T-helper 2 cell treated with Interferon-gamma antibody and Interleukin-4, amounts not matched to agents 5 μg/mL and 100 μg/mL, for 36 hours (primary cell): ENCODE results near the gene PDGFA.

ENCODE experiments used
- DNase-seq: peaks from one replicate; pipeline ENCODE4 v3.0.0; 2021; ENCODE audit warnings: low spot score
- H3K27ac Mint-ChIP-seq: one replicate; pipeline ENCODE4 v1.8.0; 2021; ENCODE audit warnings: mild to moderate bottlenecking, mixed read lengths
- H3K27me3 Mint-ChIP-seq: one replicate; pipeline ENCODE4 v1.8.0; 2021; ENCODE audit warnings: low read depth, mixed read lengths
- H3K36me3 Mint-ChIP-seq: one replicate; pipeline ENCODE4 v1.8.0; 2021; ENCODE audit warnings: low read depth, mixed read lengths
- H3K4me1 Mint-ChIP-seq: one replicate; pipeline ENCODE4 v1.8.0; 2021; ENCODE audit warnings: low read depth, mixed read lengths
- H3K4me3 Mint-ChIP-seq: one replicate; pipeline ENCODE4 v1.8.0; 2022; ENCODE audit warnings: mild to moderate bottlenecking, moderate library complexity, mixed read lengths
- H3K9me3 Mint-ChIP-seq: one replicate; pipeline ENCODE4 v1.8.0; 2021; ENCODE audit warnings: mixed read lengths

PDGFA gene

GRCh38 chr7:534075-534474 lies 14.4 kb upstream of the PDGFA start:
- H3K9me3 Mint-ChIP-seq, result no peaks in the 10 kb centered on the region
- no peak overlapping the region for H3K27ac Mint-ChIP-seq
- no peak overlapping the region for H3K4me3 Mint-ChIP-seq
- no peaks in the 10 kb centered on the region for H3K27me3 Mint-ChIP-seq
- DNase-seq, result no peak
- no peaks in the 10 kb centered on the region for H3K36me3 Mint-ChIP-seq
- H3K4me1 Mint-ChIP-seq, result no peaks in the 10 kb centered on the region

DNA sequence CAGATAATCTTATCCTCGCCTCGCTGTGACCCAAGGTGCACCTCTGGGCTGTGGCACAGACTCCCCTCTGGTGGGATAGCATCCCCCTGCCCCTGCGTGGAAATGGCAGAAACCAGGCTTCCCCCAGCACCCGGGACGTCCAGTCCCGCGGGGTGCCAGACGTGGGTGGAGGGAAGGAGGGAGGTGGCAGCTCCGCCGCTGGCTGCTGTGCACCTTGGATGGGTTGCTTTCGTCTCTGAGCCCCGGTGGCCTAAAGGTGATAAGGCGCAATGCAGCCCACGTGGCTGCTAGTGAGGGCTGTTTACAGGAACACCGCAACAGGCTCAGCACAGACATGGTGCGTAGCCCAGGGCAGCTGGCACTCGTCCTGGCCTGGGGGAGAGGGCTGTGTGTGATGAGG lies 13.6 kb upstream of the PDGFA start:
- Mint-ChIP-seq H3K9me3 (no peaks in the 10 kb centered on the region), H3K4me3 (no peak overlapping the region)
- no peak for DNase-seq

DNA sequence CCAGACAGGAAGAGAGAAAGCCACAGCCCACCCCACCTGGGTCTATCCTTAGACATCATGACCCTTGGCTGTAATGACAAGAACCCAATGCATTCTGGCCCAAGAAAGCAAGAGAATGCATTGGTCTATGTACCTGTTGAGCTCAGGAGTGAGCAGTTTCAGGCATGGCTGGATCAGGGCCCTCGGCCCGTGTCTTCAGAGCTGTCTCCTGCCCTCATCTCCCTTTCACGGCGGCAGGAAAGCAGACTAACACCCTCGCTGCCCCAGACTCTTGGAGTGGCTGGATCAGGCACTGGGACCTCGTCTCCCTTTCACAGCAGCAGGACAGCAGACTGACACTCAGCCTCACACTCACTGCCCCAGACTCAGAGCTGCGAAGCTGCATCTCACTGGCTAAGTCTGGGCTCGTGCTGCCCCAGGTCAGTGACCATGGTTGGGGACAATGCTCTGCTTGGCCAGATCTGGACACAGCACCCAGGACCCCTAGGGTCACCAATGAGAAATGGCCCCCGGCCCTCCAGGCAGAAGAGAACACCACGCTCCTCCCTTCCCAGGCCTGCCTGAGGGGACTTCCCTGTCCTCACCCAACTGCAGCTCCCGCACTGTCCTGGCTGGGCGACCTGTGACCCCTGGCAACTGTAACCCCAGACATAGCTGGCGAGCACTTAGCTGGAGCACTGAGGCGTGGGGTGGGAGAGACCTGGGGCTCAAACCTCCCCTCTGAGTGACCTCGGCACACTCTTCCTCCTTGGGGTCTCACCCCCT lies 12.9 kb upstream of the PDGFA start:
- Mint-ChIP-seq H3K27ac (no peak overlapping the region), H3K4me1 (no peaks in the 10 kb centered on the region), H3K4me3 (no peak overlapping the region), H3K27me3 (no peaks in the 10 kb centered on the region), H3K36me3 (no peaks in the 10 kb centered on the region), H3K9me3 (no peaks in the 10 kb centered on the region)
- no peak for DNase-seq

More for the DNA sequence above, 13.6 kb upstream of the PDGFA start:
- Mint-ChIP-seq H3K36me3 (no peaks in the 10 kb centered on the region), H3K4me1 (no peaks in the 10 kb centered on the region), H3K27me3 (no peaks in the 10 kb centered on the region), H3K27ac (no peak overlapping the region)

GRCh38 chr7:531777-532176 lies 12.1 kb upstream of the PDGFA start:
- Mint-ChIP-seq H3K27ac (no peak overlapping the region), H3K27me3 (no peaks in the 10 kb centered on the region), H3K36me3 (no peaks in the 10 kb centered on the region), H3K4me3 (no peak overlapping the region), H3K9me3 (no peaks in the 10 kb centered on the region), H3K4me1 (no peaks in the 10 kb centered on the region)
- no peak for DNase-seq

- no peak overlapping the region for H3K27ac Mint-ChIP-seq
- no peaks in the 10 kb centered on the region for H3K4me1 Mint-ChIP-seq
- no peaks in the 10 kb centered on the region for H3K9me3 Mint-ChIP-seq
- DNase-seq, result no peak
- no peak overlapping the region for H3K4me3 Mint-ChIP-seq
- peaks cover 17% of the 10 kb centered on the region for H3K27me3 Mint-ChIP-seq
- H3K36me3 Mint-ChIP-seq, result no peaks in the 10 kb centered on the region
Observed at GRCh38 chr7:528451-528850, 8.8 kb upstream of the PDGFA start.

GRCh38 chr7:527723-528122 lies 8.1 kb upstream of the PDGFA start:
- H3K4me3 Mint-ChIP-seq, result no peak overlapping the region
- no peaks in the 10 kb centered on the region for H3K36me3 Mint-ChIP-seq
- no peak overlapping the region for H3K27ac Mint-ChIP-seq
- no peaks in the 10 kb centered on the region for H3K4me1 Mint-ChIP-seq
- H3K27me3 Mint-ChIP-seq, result peaks cover 21% of the 10 kb centered on the region
- no peaks in the 10 kb centered on the region for H3K9me3 Mint-ChIP-seq
- DNase-seq, result no peak

DNA sequence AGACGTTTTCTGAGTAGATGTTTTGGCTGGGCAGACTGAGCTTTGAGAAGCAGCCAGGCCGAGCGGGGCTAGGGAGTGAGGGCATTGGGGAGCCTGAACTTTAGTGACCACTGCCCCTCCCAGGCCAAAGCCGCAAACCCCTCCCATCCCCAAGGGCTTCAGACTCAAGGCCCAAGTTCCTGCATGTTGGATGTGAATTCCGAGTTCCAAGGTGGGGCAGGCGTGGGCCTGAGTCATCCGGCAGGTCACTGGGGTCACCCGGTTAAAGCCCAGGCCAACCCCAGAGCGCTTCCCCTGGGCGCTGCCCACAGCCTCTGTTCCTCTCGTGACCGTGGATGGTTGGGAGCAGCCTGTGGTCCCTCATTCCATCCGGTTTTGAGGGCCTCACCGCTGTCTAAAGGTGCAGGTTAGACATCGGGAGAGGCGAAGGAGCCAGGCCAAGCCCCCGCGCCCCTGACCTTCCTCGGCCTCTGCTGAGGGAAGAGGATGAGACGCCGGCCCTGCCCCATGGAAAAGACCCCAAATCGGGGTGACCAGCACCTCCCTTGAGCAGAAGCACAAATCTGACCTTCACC lies 6.9 kb upstream of the PDGFA start:
- H3K4me3 Mint-ChIP-seq, result no peak overlapping the region
- peaks cover 24% of the 10 kb centered on the region for H3K27me3 Mint-ChIP-seq
- H3K36me3 Mint-ChIP-seq, result no peaks in the 10 kb centered on the region
- H3K4me1 Mint-ChIP-seq, result no peaks in the 10 kb centered on the region
- no peak for DNase-seq
- H3K27ac Mint-ChIP-seq, result no peak overlapping the region
- no peaks in the 10 kb centered on the region for H3K9me3 Mint-ChIP-seq

DNA sequence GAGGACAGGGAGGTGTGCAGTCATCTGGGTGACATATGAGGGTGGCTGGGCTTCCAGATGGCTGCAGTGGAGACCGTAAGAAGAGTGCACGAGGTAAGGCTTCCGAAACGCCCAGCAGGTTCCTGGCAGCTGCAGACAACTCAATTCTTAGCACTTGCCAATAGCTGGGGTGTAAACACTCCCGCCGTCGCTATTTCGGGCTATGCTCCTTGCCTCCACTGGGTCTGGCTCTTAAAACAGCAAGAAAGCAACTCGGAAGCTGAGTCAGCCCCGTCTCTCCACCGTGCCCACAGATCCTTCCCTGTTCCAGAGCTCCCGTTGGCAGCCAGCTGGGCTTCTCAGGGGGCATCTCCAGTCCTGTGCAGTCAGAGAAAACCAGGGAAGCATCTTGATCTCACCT lies 6.1 kb upstream of the PDGFA start:
- H3K27ac Mint-ChIP-seq, result no peak overlapping the region
- H3K27me3 Mint-ChIP-seq, result peaks cover 32% of the 10 kb centered on the region

DNA sequence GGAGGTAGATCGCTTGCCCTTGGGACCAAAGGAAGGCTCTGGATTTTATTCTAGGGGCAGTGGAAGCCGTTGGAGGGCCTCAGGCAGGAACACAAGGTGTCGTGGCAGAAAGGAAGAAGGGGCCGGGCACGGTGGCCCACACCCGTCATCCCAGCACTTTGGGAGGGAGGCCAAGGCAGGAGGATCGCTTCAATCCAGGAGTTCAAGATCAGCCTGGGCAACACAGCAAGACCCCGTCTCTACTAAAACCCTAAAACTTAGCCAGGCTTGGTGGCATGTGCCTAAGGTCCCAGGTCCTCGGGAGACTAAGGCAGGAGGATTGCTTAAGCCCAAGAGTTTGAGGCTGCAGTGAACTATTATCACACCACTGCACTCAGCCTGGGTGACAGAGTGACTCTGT lies 5.2 kb upstream of the PDGFA start:
- H3K36me3 Mint-ChIP-seq, result no peaks in the 10 kb centered on the region
- DNase-seq, result no peak
- H3K27ac Mint-ChIP-seq, result no peak overlapping the region
- H3K4me1 Mint-ChIP-seq, result no peaks in the 10 kb centered on the region
- no peak overlapping the region for H3K4me3 Mint-ChIP-seq
- no peaks in the 10 kb centered on the region for H3K9me3 Mint-ChIP-seq
- peaks cover 33% of the 10 kb centered on the region for H3K27me3 Mint-ChIP-seq

More for the DNA sequence above, 6.1 kb upstream of the PDGFA start:
- Mint-ChIP-seq H3K36me3 (no peaks in the 10 kb centered on the region), H3K9me3 (no peaks in the 10 kb centered on the region), H3K4me3 (no peak overlapping the region), H3K4me1 (no peaks in the 10 kb centered on the region)
- no peak for DNase-seq

- H3K36me3 Mint-ChIP-seq, result no peaks in the 10 kb centered on the region
- H3K27me3 Mint-ChIP-seq, result peaks cover 33% of the 10 kb centered on the region
- no peak overlapping the region for H3K27ac Mint-ChIP-seq
- no peaks in the 10 kb centered on the region for H3K9me3 Mint-ChIP-seq
- no peak for DNase-seq
- no peak overlapping the region for H3K4me3 Mint-ChIP-seq
- H3K4me1 Mint-ChIP-seq, result no peaks in the 10 kb centered on the region
Observed at GRCh38 chr7:523347-524336, 4.0 kb upstream of the PDGFA start.

DNA sequence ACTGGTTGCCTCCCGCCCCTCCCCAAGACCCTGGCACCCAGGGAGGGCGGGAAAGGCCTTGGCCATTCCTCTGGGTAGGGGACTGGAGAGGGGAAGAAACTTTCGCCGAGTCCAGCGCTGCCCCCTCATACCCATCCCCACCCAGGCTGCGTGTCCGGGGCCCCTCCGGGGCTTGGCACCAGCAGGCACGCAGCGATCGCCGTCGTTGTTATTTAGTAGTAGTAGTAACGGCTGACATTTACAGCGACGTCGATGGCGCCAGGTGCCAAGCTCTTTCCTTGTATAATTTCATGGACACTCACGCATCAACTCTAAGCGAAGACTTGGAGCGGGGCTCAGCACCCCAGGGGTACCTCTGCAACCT lies 3.3 kb upstream of the PDGFA start:
- no peak overlapping the region for H3K4me3 Mint-ChIP-seq
- no peaks in the 10 kb centered on the region for H3K36me3 Mint-ChIP-seq
- H3K4me1 Mint-ChIP-seq, result no peaks in the 10 kb centered on the region
- DNase-seq, result no peak
- H3K9me3 Mint-ChIP-seq, result no peaks in the 10 kb centered on the region
- H3K27ac Mint-ChIP-seq, result no peak overlapping the region
- H3K27me3 Mint-ChIP-seq, result peaks cover 38% of the 10 kb centered on the region

- Mint-ChIP-seq H3K27ac (no peak overlapping the region), H3K27me3 (peaks cover 42% of the 10 kb centered on the region)
Observed at GRCh38 chr7:522071-522950, 2.7 kb upstream of the PDGFA start.

DNA sequence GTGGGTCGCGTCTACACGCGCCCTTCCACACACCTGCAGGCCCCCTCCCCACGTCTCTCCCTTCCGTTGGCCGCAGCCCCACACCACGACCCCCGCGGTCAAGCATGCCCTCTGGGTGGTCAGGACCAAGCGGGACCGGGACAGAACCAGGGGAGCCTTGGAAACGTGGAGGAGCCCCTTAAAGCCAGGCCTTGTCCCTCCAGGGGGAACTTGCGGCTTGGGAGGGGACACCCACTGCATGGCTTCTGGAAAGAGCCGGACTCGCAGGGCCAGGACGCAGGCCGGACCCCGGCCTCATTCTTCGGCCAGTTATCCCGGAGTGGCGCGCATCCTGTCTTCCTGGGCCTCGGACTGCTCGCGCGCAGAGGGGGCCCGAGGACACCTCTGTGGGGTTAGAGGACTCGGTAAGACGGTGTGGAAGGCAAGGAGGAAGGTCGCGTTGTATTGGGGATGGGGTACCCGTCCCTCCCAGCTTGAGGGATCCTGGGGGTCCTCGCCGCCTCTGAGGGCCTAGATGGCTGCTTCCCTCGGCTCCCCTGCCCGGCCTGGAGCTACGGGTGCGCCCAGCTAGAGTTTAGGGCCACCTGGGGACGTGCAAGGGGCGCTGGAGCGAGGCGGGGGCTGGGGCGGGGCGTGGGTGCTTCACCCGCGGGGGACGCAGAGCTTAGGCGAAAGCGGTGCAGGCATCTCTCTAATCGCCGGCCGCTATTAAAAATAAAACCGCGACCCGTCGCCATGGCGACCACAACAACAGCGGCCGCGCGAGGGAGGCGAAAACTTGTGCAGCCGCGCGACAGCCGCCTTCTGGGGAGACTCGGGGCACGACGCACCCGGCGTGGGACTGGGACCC lies 1.8 kb upstream of the PDGFA start:
- H3K9me3 Mint-ChIP-seq, result no peaks in the 10 kb centered on the region
- H3K27me3 Mint-ChIP-seq, result peaks cover 42% of the 10 kb centered on the region
- no peak for DNase-seq
- H3K4me3 Mint-ChIP-seq, result peak overlapping the region; percentile 18
- H3K27ac Mint-ChIP-seq, result no peak overlapping the region
- H3K36me3 Mint-ChIP-seq, result no peaks in the 10 kb centered on the region
- H3K4me1 Mint-ChIP-seq, result peaks cover 2% of the 10 kb centered on the region

More at GRCh38 chr7:522071-522950, 2.7 kb upstream of the PDGFA start:
- Mint-ChIP-seq H3K36me3 (no peaks in the 10 kb centered on the region), H3K9me3 (no peaks in the 10 kb centered on the region), H3K4me1 (peaks cover 2% of the 10 kb centered on the region), H3K4me3 (no peak overlapping the region)
- peak; percentile 30 for DNase-seq
